Activated B cell treated with CpG ODN at 0.5 μM for 24 hours (primary cell): ENCODE results near the gene RALGAPB. TPM values are rescaled to one million over a fixed set of nuclear protein-coding genes. Genes with fewer than 3 reads are reported as not detected.
"Not testable (repeated sequence)": the region's sequence is repeated elsewhere in the genome, so short reads cannot be mapped to it uniquely, and the experiment has no call there.

Experiments used
- ATAC-seq: fragments of 200-7000 bp; cut with Tn5 transposase; one replicate; pipeline ENCODE4 v1.10.0; 2021; ENCODE audit warnings: low read depth, mild to moderate bottlenecking, moderate library complexity
- CTCF ChIA-PET: fragments of 350-600 bp; sonication (Branson Sonifier 250); formaldehyde crosslinking; loops from one replicate; lab custom pipeline; 2021; ENCODE audit warnings: antibody characterized with exemption; lab: Charles Lee
- POLR2A ChIA-PET: fragments of 350-600 bp; sonication (Branson Sonifier 250); formaldehyde crosslinking; loops from one replicate; lab custom pipeline; 2021; ENCODE audit warnings: antibody characterized with exemption; lab: Charles Lee
- DNase-seq: peaks from one replicate; pipeline ENCODE4 v3.0.0; 2022
- H3K27ac Mint-ChIP-seq: one replicate; pipeline ENCODE4 v1.8.0; 2020; ENCODE audit warnings: mixed read lengths
- H3K27me3 Mint-ChIP-seq: one replicate; pipeline ENCODE4 v1.8.0; 2021; ENCODE audit warnings: mixed read lengths
- H3K36me3 Mint-ChIP-seq: one replicate; pipeline ENCODE4 v1.8.0; 2021; ENCODE audit warnings: low read depth, mixed read lengths
- H3K4me1 Mint-ChIP-seq: one replicate; pipeline ENCODE4 v1.8.0; 2021; ENCODE audit warnings: mixed read lengths
- H3K4me3 Mint-ChIP-seq: one replicate; pipeline ENCODE4 v1.8.0; 2020; ENCODE audit warnings: mild to moderate bottlenecking, mixed read lengths
- H3K9me3 Mint-ChIP-seq: one replicate; pipeline ENCODE4 v1.8.0; 2020; ENCODE audit warnings: mixed read lengths
- intact Hi-C: fragments of 100-400 bp; cut with micrococcal nuclease; formaldehyde crosslinking; loops from one replicate; pipeline ENCODE4 v1.15.1; 2024
- total RNA-seq: library from RNA; stranded (reverse); gene quantifications from 2 replicates; pipeline ENCODE4 v1.2.3, GENCODE V29; 2022
- TF ChIP-seq, protein P1 (sequence below): fragments of 200-600 bp; IDR thresholded peaks from one replicate; pipeline ENCODE4 v1.8.0; 2022; ENCODE audit warnings: antibody characterized with exemption, mild to moderate bottlenecking

Gene RALGAPB
- total RNA-seq, 1 donor from 2014 or later, result 48.3 TPM

DNA sequence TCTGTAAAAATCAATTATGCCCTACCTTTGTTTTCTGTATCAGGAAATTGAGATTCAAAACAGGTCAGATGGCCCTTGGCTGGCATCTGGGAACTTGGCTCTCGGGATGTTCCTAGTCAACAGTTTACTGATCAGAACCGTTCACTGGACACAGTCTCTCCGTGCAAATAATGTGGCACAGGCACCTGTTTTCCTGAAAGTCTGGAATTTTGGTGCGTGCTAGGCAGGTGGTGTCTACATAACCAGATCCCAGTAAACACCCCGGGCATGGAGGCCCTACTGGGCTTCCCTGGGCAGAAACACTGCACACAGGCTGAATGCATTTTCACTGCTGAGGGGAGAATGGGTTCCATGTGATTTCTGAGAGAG lies 45.0 kb upstream of the RALGAPB start:
- ChIA-PET POLR2A (no interaction called here), CTCF (no interaction called here)
- Mint-ChIP-seq H3K4me3 (no peak overlapping the region), H3K4me1 (peaks cover 21% of the 10 kb centered on the region), H3K27me3 (no peaks in the 10 kb centered on the region), H3K36me3 (peaks cover 95% of the 10 kb centered on the region), H3K9me3 (no peaks in the 10 kb centered on the region), H3K27ac (no peak overlapping the region)
- TF ChIP-seq, protein P1, sequence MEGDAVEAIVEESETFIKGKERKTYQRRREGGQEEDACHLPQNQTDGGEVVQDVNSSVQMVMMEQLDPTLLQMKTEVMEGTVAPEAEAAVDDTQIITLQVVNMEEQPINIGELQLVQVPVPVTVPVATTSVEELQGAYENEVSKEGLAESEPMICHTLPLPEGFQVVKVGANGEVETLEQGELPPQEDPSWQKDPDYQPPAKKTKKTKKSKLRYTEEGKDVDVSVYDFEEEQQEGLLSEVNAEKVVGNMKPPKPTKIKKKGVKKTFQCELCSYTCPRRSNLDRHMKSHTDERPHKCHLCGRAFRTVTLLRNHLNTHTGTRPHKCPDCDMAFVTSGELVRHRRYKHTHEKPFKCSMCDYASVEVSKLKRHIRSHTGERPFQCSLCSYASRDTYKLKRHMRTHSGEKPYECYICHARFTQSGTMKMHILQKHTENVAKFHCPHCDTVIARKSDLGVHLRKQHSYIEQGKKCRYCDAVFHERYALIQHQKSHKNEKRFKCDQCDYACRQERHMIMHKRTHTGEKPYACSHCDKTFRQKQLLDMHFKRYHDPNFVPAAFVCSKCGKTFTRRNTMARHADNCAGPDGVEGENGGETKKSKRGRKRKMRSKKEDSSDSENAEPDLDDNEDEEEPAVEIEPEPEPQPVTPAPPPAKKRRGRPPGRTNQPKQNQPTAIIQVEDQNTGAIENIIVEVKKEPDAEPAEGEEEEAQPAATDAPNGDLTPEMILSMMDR, result no peak
- intact Hi-C loops, result no loop called here
- ATAC-seq, result no peak
- no peak for DNase-seq

DNA sequence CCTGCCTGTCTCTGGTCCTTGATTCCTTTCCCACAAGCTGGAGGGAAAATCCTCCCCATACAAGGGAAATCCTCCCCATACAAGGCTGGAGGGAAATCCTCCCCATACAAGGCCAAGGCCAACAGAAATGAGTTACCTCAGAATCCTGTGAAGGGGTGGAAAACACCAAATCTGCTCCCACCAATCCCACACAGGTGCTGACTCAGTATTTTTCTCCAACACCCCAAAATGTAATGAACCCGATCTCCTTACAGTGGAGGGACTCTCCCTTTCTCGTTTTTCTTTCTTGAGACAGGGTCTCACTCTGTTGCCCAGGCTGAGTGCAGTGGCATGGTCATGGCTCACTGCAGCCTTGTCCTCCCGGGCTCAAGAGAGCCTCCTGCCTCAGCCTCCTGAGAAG lies 43.8 kb upstream of the RALGAPB start:
- DNase-seq (no peak), ATAC-seq (no peak)
- Mint-ChIP-seq H3K4me1 (peaks cover 28% of the 10 kb centered on the region), H3K9me3 (no peaks in the 10 kb centered on the region), H3K4me3 (no peak overlapping the region), H3K36me3 (peaks cover 95% of the 10 kb centered on the region), H3K27me3 (no peaks in the 10 kb centered on the region), H3K27ac (no peak overlapping the region)
- POLR2A ChIA-PET, result interaction anchor here (0.5 kb wide), 1 partner anchor 632 kb away, joined by 5 read pairs; no protein-coding TSS in a partner anchor
- CTCF ChIA-PET, result interaction anchor here (1.1 kb wide), 1 partner anchor 17 kb away, joined by 3 read pairs; no protein-coding TSS in a partner anchor
- TF ChIP-seq, protein P1, result no peak
- intact Hi-C loops, result no loop called here

DNA sequence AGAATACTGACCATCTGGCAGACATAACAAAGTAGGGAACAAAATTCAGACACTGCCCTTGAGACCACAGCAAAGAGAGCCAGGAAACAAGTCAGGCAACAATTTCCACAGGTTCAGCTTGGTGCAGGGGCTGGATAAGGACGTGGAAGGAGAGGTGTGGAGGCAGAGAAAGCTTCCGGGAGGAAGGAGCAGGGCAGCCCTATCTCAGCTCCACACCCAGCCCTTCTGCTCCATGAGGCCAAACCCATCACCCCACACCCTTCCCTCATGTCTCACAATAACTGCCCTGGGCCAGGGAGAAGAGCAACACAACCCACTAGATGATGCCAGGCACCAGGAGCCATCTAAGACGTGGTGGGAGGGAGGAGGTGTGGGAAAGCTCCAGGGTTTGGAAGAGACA lies 43.3 kb upstream of the RALGAPB start:
- Mint-ChIP-seq H3K4me3 (no peak overlapping the region), H3K27ac (no peak overlapping the region), H3K4me1 (peaks cover 33% of the 10 kb centered on the region), H3K27me3 (no peaks in the 10 kb centered on the region), H3K9me3 (no peaks in the 10 kb centered on the region), H3K36me3 (peaks cover 98% of the 10 kb centered on the region)
- intact Hi-C loops, result no loop called here
- CTCF ChIA-PET, result interaction anchor here (1.1 kb wide), 1 partner anchor 17 kb away, joined by 3 read pairs; no protein-coding TSS in a partner anchor
- TF ChIP-seq, protein P1, result no peak
- ATAC-seq (no peak), DNase-seq (no peak)
- POLR2A ChIA-PET, result no interaction called here

DNA sequence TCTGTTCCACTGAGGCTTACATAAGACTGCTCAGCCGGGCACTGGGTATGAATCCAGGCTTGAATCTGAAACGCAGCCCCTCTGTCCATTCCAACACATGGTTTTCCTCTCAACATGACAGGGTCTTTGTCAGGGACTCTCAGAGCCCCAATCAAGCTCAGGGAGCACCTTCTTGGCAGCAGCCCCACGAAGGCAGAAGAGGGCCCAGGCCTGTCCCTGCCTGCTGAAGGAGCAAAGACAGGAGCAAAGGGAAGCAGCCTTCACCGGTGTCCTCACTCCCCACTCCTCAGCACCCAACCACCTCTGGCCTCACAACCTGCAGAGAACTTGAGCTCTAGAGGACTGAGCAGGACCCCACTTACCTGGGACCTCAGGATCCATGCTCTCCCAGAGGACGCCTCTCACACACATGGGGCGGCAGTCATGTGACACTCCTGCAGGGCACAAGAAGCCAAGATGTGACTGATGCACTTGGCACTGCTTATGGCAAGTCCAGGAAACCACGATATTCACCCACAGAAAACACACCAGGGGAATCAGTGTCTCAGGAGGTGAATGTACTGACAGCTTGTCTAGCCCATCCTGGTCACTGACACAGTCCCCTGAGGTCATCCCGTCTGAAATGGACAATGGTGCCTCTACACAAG lies 41.8 kb upstream of the RALGAPB start:
- POLR2A ChIA-PET, result interaction anchor here (1.8 kb wide), 1 partner anchor 42 kb away, joined by 4 read pairs; the partner anchor contains the start of gene RALGAPB
- Mint-ChIP-seq H3K9me3 (no peaks in the 10 kb centered on the region), H3K36me3 (peaks cover 89% of the 10 kb centered on the region), H3K27me3 (no peaks in the 10 kb centered on the region), H3K27ac (no peak overlapping the region), H3K4me3 (no peak overlapping the region), H3K4me1 (peaks cover 35% of the 10 kb centered on the region)
- DNase-seq, result no peak
- intact Hi-C loops, result loop anchor here (10.0 kb wide), 1 partner anchor 396 kb away; the partner anchor contains the start of genes RPRD1B and TTI1
- no peak for ATAC-seq
- TF ChIP-seq, protein P1, result no peak
- CTCF ChIA-PET, result interaction anchor here (3.1 kb wide), 1 partner anchor 15 kb away, joined by 16 read pairs; no protein-coding TSS in a partner anchor

DNA sequence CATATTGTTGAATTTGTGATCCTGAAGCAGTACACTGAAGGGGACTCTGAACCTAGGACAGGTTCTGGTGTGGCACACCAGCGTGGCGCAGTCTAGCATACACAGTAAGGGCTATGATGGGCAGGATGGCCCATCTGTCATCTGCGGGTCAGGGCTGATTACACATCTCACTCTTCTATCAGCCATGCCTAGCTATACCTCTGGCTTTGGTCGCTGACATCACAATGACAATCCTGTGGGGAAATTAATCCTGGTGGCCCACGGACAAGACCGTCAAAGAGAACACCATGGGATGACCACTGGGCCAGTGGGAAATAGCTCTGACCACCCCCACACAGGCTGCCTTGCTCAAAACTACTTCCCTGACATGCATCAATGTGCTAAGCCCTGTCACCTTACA lies 40.4 kb upstream of the RALGAPB start:
- Mint-ChIP-seq H3K9me3 (no peaks in the 10 kb centered on the region), H3K4me1 (peaks cover 35% of the 10 kb centered on the region), H3K27ac (no peak overlapping the region), H3K36me3 (peaks cover 74% of the 10 kb centered on the region), H3K27me3 (peaks cover 3% of the 10 kb centered on the region), H3K4me3 (no peak overlapping the region)
- DNase-seq (no peak), ATAC-seq (no peak)
- POLR2A ChIA-PET, result interaction anchor here (1.8 to 4.6 kb wide), 2 partner anchors 14 to 41 kb away, joined by 4 to 239 read pairs; partner anchors contain the start of gene RALGAPB
- intact Hi-C loops, result loop anchor here (10.0 kb wide), 1 partner anchor 397 kb away; the partner anchor contains the start of genes RPRD1B and TTI1
- CTCF ChIA-PET, result interaction anchor here (0.6 to 3.1 kb wide), 2 partner anchors 14 to 41 kb away, joined by 3 to 16 read pairs; partner anchors contain the start of gene RALGAPB
- TF ChIP-seq, protein P1, result no peak

DNA sequence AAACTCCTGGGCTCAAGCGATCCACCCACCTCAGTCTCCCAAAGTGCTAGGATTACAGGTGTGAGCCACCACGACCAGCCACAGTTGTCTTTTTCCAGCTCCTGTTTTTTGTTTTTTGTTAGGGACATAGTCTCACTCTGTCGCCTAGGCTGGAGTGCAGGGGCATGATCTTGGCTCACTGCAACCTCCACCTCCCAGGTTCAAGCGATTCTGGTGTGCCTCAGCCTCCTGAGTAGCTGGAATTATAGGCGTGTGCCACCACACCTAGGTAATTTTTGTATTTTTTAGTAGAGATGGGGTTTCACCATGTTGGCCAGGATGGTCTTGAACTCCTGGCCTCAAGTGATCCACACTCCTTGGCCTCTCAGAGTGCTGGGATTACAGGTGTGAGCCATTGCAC lies 39.8 kb upstream of the RALGAPB start:
- not testable (repeated sequence) for H3K9me3 Mint-ChIP-seq, H3K27ac Mint-ChIP-seq, DNase-seq, ATAC-seq, H3K4me3 Mint-ChIP-seq, H3K27me3 Mint-ChIP-seq
- CTCF ChIA-PET, result interaction anchor here (0.6 to 3.1 kb wide), 3 partner anchors 13 to 40 kb away, joined by 3 to 102 read pairs (median 16); partner anchors contain the start of gene RALGAPB
- Mint-ChIP-seq H3K36me3 (peaks cover 68% of the 10 kb centered on the region), H3K4me1 (peaks cover 35% of the 10 kb centered on the region)
- intact Hi-C loops, result loop anchor here (10.0 kb wide), 1 partner anchor 398 kb away; the partner anchor contains the start of genes RPRD1B and TTI1
- POLR2A ChIA-PET, result interaction anchor here (0.7 to 4.6 kb wide), 2 partner anchors 13 to 80 kb away, joined by 5 to 239 read pairs; no protein-coding TSS in a partner anchor
